IMR-90 (cell line): ENCODE data around the gene PABPN1. TPM values are rescaled to one million over a fixed set of nuclear protein-coding genes. Genes with fewer than 3 reads are reported as not detected.

Experiments used
- ATAC-seq: fragments of 200-7000 bp; cut with Tn5 transposase; 2 replicates; pipeline ENCODE4 v1.9.1; 2020; ENCODE audit warnings: low read depth, mild to moderate bottlenecking, moderate library complexity
- BruUV-seq: library from RNA; stranded (reverse); fragments of 400-500 nt; replicated peaks from 2 replicates; lab custom pipeline; 2021; lab: Mats Ljungman, UMichigan
- CTCF ChIA-PET: fragments of 300-600 bp; formaldehyde crosslinking; extraction: SDS; loops from one replicate; lab custom pipeline; 2021; ENCODE audit warnings: antibody characterized with exemption; lab: Yijun Ruan, JAX
- POLR2A ChIA-PET: fragments of 300-600 bp; sonication (Branson Sonifier 250); formaldehyde crosslinking; loops from one replicate; lab custom pipeline; 2022; ENCODE audit warnings: antibody characterized with exemption; ENCODE audit not compliant: unreplicated experiment; lab: Charles Lee
- DNase-seq: peaks from one replicate; pipeline ENCODE4 v3.0.0; 2013
- H2AFZ ChIP-seq: replicated peaks from 2 replicates; pipeline ENCODE3; 2013; ENCODE audit warnings: low read length, mild to moderate bottlenecking; ENCODE audit not compliant: poor library complexity
- H2AK5ac ChIP-seq: 2 replicates; pipeline ENCODE4 v1.6.1; 2013; ENCODE audit warnings: low read depth, low read length, inconsistent platforms
- H2AK9ac ChIP-seq: replicated peaks from 2 replicates; pipeline ENCODE3; 2013; ENCODE audit warnings: mild to moderate bottlenecking, low read depth, low read length, moderate library complexity; ENCODE audit not compliant: poor library complexity
- H2BK120ac ChIP-seq: 2 replicates; pipeline ENCODE4 v1.6.1; 2013; ENCODE audit warnings: low read depth, low read length, inconsistent platforms
- H2BK15ac ChIP-seq: 3 replicates; pipeline ENCODE4 v1.6.1; 2013; ENCODE audit warnings: low read depth, low read length, inconsistent platforms
- H2BK20ac ChIP-seq: 2 replicates; pipeline ENCODE4 v1.6.1; 2013; ENCODE audit warnings: low read depth, mild to moderate bottlenecking, inconsistent platforms, low read length, moderate library complexity
- H2BK5ac ChIP-seq: 2 replicates; pipeline ENCODE4 v1.6.1; 2013; ENCODE audit warnings: mild to moderate bottlenecking, low read depth, low read length, inconsistent platforms; ENCODE audit not compliant: poor library complexity, severe bottlenecking
- H3K14ac ChIP-seq: replicated peaks from 2 replicates; pipeline ENCODE4 v1.6.1; 2013; ENCODE audit warnings: low read depth, low read length, inconsistent platforms
- H3K18ac ChIP-seq: 2 replicates; pipeline ENCODE4 v1.6.1; 2013; ENCODE audit warnings: low read depth, low read length, control low read depth
- H3K23ac ChIP-seq: 2 replicates; pipeline ENCODE4 v1.6.1; 2013; ENCODE audit warnings: low read depth, low read length, inconsistent platforms
- H3K27ac ChIP-seq: 2 replicates; pipeline ENCODE4 v1.5.1; 2013; ENCODE audit warnings: mild to moderate bottlenecking, control low read depth, low read length; ENCODE audit not compliant: insufficient read depth
- H3K27me3 ChIP-seq: 2 replicates; pipeline ENCODE4 v1.6.1; 2013; ENCODE audit warnings: low read length; ENCODE audit not compliant: control insufficient read depth, insufficient read depth
- H3K36me3 ChIP-seq: 2 replicates; pipeline ENCODE4 v1.6.1; 2013; ENCODE audit warnings: low read length, mixed read lengths; ENCODE audit not compliant: control insufficient read depth, insufficient read depth
- H3K4ac ChIP-seq: 2 replicates; pipeline ENCODE4 v1.6.1; 2013; ENCODE audit warnings: low read depth, low read length, inconsistent platforms
- H3K4me1 ChIP-seq: 2 replicates; pipeline ENCODE4 v1.6.1; 2013; ENCODE audit warnings: low read length, mixed read lengths; ENCODE audit not compliant: control insufficient read depth, insufficient read depth
- H3K4me2 ChIP-seq: 2 replicates; pipeline ENCODE4 v1.6.1; 2013; ENCODE audit warnings: low read depth, mild to moderate bottlenecking, control low read depth, low read length, moderate library complexity
- H3K4me3 ChIP-seq: 2 replicates; pipeline ENCODE4 v1.5.1; 2013; ENCODE audit warnings: low read depth, mild to moderate bottlenecking, control low read depth, low read length, moderate library complexity; ENCODE audit not compliant: insufficient read depth
- H3K56ac ChIP-seq: 2 replicates; pipeline ENCODE4 v1.6.1; 2013; ENCODE audit warnings: low read length, inconsistent platforms; ENCODE audit not compliant: insufficient read depth; ENCODE audit errors: extremely low read depth
- H3K79me1 ChIP-seq, 2 experiments: 2 replicates each; pipeline ENCODE4 v1.6.1; 2013; ENCODE audit warnings: low read length in 2 of 2, inconsistent platforms in 1 of 2, low read depth in 1 of 2
- H3K9ac ChIP-seq: 2 replicates; pipeline ENCODE4 v1.6.1; 2013; ENCODE audit warnings: low read depth, low read length, control low read depth
- H3K9me1 ChIP-seq: 2 replicates; pipeline ENCODE4 v1.6.1; 2013; ENCODE audit warnings: low read length, inconsistent platforms; ENCODE audit not compliant: insufficient read depth
- H3K9me3 ChIP-seq: 2 replicates; pipeline ENCODE4 v1.6.1; 2013; ENCODE audit warnings: low read length; ENCODE audit not compliant: control insufficient read depth, insufficient read depth
- H4K20me1 ChIP-seq: 2 replicates; pipeline ENCODE4 v1.6.1; 2013; ENCODE audit warnings: low read length, inconsistent platforms; ENCODE audit not compliant: insufficient read depth
- H4K5ac ChIP-seq: 2 replicates; pipeline ENCODE4 v1.6.1; 2013; ENCODE audit warnings: mild to moderate bottlenecking, low read depth, low read length, control low read depth
- H4K8ac ChIP-seq, 2 experiments: 2 replicates each; pipeline ENCODE4 v1.6.1; 2013; ENCODE audit warnings: low read depth in 2 of 2, low read length in 2 of 2, control low read depth in 1 of 2, inconsistent platforms in 1 of 2
- H4K91ac ChIP-seq: 2 replicates; pipeline ENCODE4 v1.6.1; 2013; ENCODE audit warnings: low read depth, low read length, inconsistent platforms; ENCODE audit not compliant: insufficient read depth
- BHLHE40 ChIP-seq: fragments of 150-350 bp; IDR thresholded peaks from 2 replicates; pipeline ENCODE4 v1.6.1; 2016; ENCODE audit warnings: mild to moderate bottlenecking, low read depth, low read length
- CEBPB ChIP-seq: IDR thresholded peaks from 2 replicates; pipeline ENCODE4 v1.6.1; 2012; ENCODE audit warnings: low read depth, low read length, improper control_type of control experiment
- CHD1 ChIP-seq: IDR thresholded peaks from 2 replicates; pipeline ENCODE4 v1.6.1; 2012; ENCODE audit warnings: low read depth, low read length, improper control_type of control experiment
- CTCF ChIP-seq: conservative IDR thresholded peaks from 2 replicates; pipeline ENCODE4 v1.5.1; 2012; ENCODE audit warnings: mild to moderate bottlenecking, low read depth, low read length, improper control_type of control experiment
- ELK1 ChIP-seq: fragments of 150-350 bp; IDR thresholded peaks from 2 replicates; pipeline ENCODE4 v1.6.1; 2016; ENCODE audit warnings: low read depth, mild to moderate bottlenecking, low read length, moderate library complexity, borderline replicate concordance
- FOS ChIP-seq: fragments of 150-350 bp; IDR thresholded peaks from 2 replicates; pipeline ENCODE4 v1.6.1; 2016; ENCODE audit warnings: low read depth, low read length
- MAFK ChIP-seq: IDR thresholded peaks from 2 replicates; pipeline ENCODE4 v1.6.1; 2012; ENCODE audit warnings: low read depth, low read length, improper control_type of control experiment
- MAZ ChIP-seq: IDR thresholded peaks from 2 replicates; pipeline ENCODE4 v1.6.1; 2012; ENCODE audit warnings: low read depth, mild to moderate bottlenecking, low read length, improper control_type of control experiment, moderate library complexity, borderline replicate concordance
- MXI1 ChIP-seq: IDR thresholded peaks from 2 replicates; pipeline ENCODE4 v1.6.1; 2012; ENCODE audit warnings: low read depth, mild to moderate bottlenecking, low read length, moderate library complexity, borderline replicate concordance
- NFE2L2 ChIP-seq: fragments of 150-350 bp; IDR thresholded peaks from 2 replicates; pipeline ENCODE4 v1.6.1; 2016; ENCODE audit warnings: low read depth, mild to moderate bottlenecking, low read length
- POLR2A ChIP-seq: IDR thresholded peaks from 2 replicates; pipeline ENCODE4 v1.6.1; 2012; ENCODE audit warnings: mild to moderate bottlenecking, low read depth, low read length
- RAD21 ChIP-seq: IDR thresholded peaks from 2 replicates; pipeline ENCODE4 v1.6.1; 2012; ENCODE audit warnings: low read length, improper control_type of control experiment
- RFX5 ChIP-seq: IDR thresholded peaks from 2 replicates; pipeline ENCODE4 v1.8.0; 2012; ENCODE audit warnings: low read depth, mild to moderate bottlenecking, low read length, moderate library complexity
- SMC3 ChIP-seq: fragments of 150-350 bp; IDR thresholded peaks from 2 replicates; pipeline ENCODE4 v1.6.1; 2016; ENCODE audit warnings: low read depth, mild to moderate bottlenecking, antibody characterized with exemption, low read length, moderate library complexity
- USF2 ChIP-seq: fragments of 150-350 bp; IDR thresholded peaks from 2 replicates; pipeline ENCODE4 v1.6.1; 2017; ENCODE audit warnings: mild to moderate bottlenecking, antibody characterized with exemption, low read length, low read depth
- WGBS, 2 experiments: methylation state at CpG; one replicate each; pipeline versions ENCODE4 v1.1.5 to v1.1.7; 2013; ENCODE audit warnings: missing lambda C conversion rate in 2 of 2; ENCODE audit not compliant: insufficient read length in 1 of 2; ENCODE audit errors: extremely low coverage in 2 of 2; 5-methylcytosine and 5-hydroxymethylcytosine counted together
- dilution Hi-C: fragments of 300-500 bp; cut with HindIII; formaldehyde crosslinking; loops from one replicate; pipeline ENCODE4 v1.14.3; 2018; ENCODE audit warnings: low sequenced_read_pairs; ENCODE audit not compliant: unreplicated experiment
- in situ Hi-C: fragments of 300-500 bp; cut with MboI; formaldehyde crosslinking; loops from 3 replicates; pipeline ENCODE4 v1.14.3; 2019; ENCODE audit warnings: low sequenced_read_pairs, inconsistent platforms, mixed read lengths
- intact Hi-C: fragments of 100-400 bp; cut with micrococcal nuclease; formaldehyde crosslinking; loops from 2 replicates; pipeline ENCODE4 v1.10.0; 2022
- polyA plus RNA-seq, 3 experiments: library from polyadenylated mRNA; depleted of rRNA; stranded (reverse); fragments of >200 nt; gene quantifications; 2 replicates each; pipeline ENCODE4 v1.2.3, GENCODE V29; 2012; ENCODE audit warnings: low replicate concordance in 1 of 3
- total RNA-seq: library from RNA; depleted of rRNA; stranded (reverse); fragments of >200 nt; gene quantifications from 2 replicates; pipeline ENCODE4 v1.2.3, GENCODE V29; 2012

PABPN1 gene
- total and polyA plus RNA-seq, 2 of the 4 experiments (the other 2 are of a cell fraction): 104 to 211 TPM

GRCh38 chr14:23346693-23347405 lies 25.6 kb downstream of the PABPN1 start:
- BruUV-seq: no TSS peak
- Histone ChIP-seq H2AK5ac (no peak overlapping the region), H2AFZ (no peak overlapping the region), H2BK5ac (no peak overlapping the region), H3K36me3 (peaks cover 10% of the 10 kb centered on the region), H2BK15ac (no peak overlapping the region), H2BK20ac (no peak overlapping the region), H4K5ac (no peak overlapping the region), H3K4ac (no peak overlapping the region), H3K23ac (no peak overlapping the region), H3K9me1 (no peaks in the 10 kb centered on the region), H3K27me3 (peaks cover 2% of the 10 kb centered on the region; the same call in 1 of the 2 replicates), H3K9ac (no peak overlapping the region), H3K27ac (no peak overlapping the region), H3K9me3 (no peaks in the 10 kb centered on the region), H3K18ac (no peak overlapping the region), H3K14ac (no peak overlapping the region), H3K56ac (no peak overlapping the region), H3K4me1 (peaks cover 3% of the 10 kb centered on the region; the same call in 1 of the 2 replicates), H3K79me1 (peaks cover 0 to 3% of the 10 kb centered on the region in 2 experiments; a peak in 3 of 4 replicates), H4K91ac (no peak overlapping the region), H2AK9ac (no peak overlapping the region), H3K4me3 (no peak overlapping the region), H3K4me2 (no peak overlapping the region), H4K20me1 (no peaks in the 10 kb centered on the region; the same call in 1 of the 2 replicates), H2BK120ac (no peak overlapping the region), H4K8ac (no peak overlapping the region)
- ATAC-seq (no peak), DNase-seq (no peak)
- ChIA-PET CTCF (no interaction called here), POLR2A (interaction anchor here (0.5 kb wide), 1 partner anchor 21 kb away, joined by 4 read pairs; no protein-coding TSS in a partner anchor)
- in situ Hi-C loops (no loop called here), intact Hi-C loops (no loop called here), dilution Hi-C loops (no loop called here)
- TF ChIP-seq MAZ (no peak), NFE2L2 (no peak), CTCF (no peak), MXI1 (no peak), RAD21 (no peak), POLR2A (no peak), SMC3 (no peak), FOS (no peak), MAFK (no peak), USF2 (no peak), BHLHE40 (no peak), RFX5 (no peak), CHD1 (no peak), CEBPB (no peak), ELK1 (no peak)
- 85% methylated on average over 13 of the region's 27 CpGs; no CpG with 5 or more reads in 1 of the 2 experiments for WGBS, 2 experiments
